Testis (tissue), 3 donors: Measurements from ENCODE around the gene CNIH3. TPM values are rescaled to one million over a fixed set of nuclear protein-coding genes. Genes with fewer than 3 reads are reported as not detected.

Source experiments
- DNase-seq: peaks from one replicate; pipeline ENCODE4 v3.0.0-alpha.2; 2019
- H3K27ac ChIP-seq, 2 donors: fragments of 200-600 bp; sonication (generic); one replicate each; pipeline ENCODE4 v1.5.1; 2019
- H3K27me3 ChIP-seq: fragments of 200-600 bp; sonication (generic); one replicate; pipeline ENCODE4 v1.5.1; 2019
- H3K36me3 ChIP-seq: fragments of 200-600 bp; sonication (generic); one replicate; pipeline ENCODE4 v1.5.1; 2017; ENCODE audit warnings: low read depth; ENCODE audit errors: missing control alignments
- H3K4me1 ChIP-seq: fragments of 200-600 bp; sonication (generic); one replicate; pipeline ENCODE4 v1.5.1; 2019
- H3K4me3 ChIP-seq, 2 donors: fragments of 200-600 bp; sonication (generic); one replicate each; pipeline ENCODE4 v1.5.1; 2017 to 2019
- H3K9me3 ChIP-seq: fragments of 200-600 bp; sonication (generic); one replicate; pipeline ENCODE4 v1.5.1; 2017
- CTCF ChIP-seq, 3 experiments: fragments of 450-650 bp in 2 of 3; fragments of 200-600 bp in 1 of 3; sonication (generic) in 1 of 3; IDR thresholded peaks; one replicate each; pipeline ENCODE4 v1.5.1; 2016 to 2019; ENCODE audit warnings: antibody characterized with exemption in 3 of 3, mild to moderate bottlenecking in 2 of 3, moderate library complexity in 1 of 3
- POLR2A ChIP-seq: fragments of 450-650 bp; IDR thresholded peaks from one replicate; pipeline ENCODE4 v1.6.1; 2017; ENCODE audit warnings: antibody characterized with exemption, mild to moderate bottlenecking, moderate library complexity
- WGBS, 2 donors: methylation state at CpG; one replicate each; pipeline ENCODE4 v1.1.5; 2018; 5-methylcytosine and 5-hydroxymethylcytosine counted together
- intact Hi-C: fragments of 100-400 bp; cut with DNase I; formaldehyde crosslinking; loops from one replicate; pipeline ENCODE4 v1.15.1; 2023; ENCODE audit warnings: low total_unique reads
- polyA plus RNA-seq: library from polyadenylated mRNA; stranded (reverse); fragments of 350-450 nt; fragmentation: Illumina TruSeq; extraction: RNeasy Lipid Tissue Mini Kit (QIAGEN cat#74804); gene quantifications from one replicate; pipeline ENCODE4 v1.2.3, GENCODE V29; 2014; ENCODE audit warnings: low read depth, low replicate concordance; ENCODE audit not compliant: insufficient read depth
- total RNA-seq, 2 donors: library from RNA; depleted of rRNA; stranded (reverse); fragments of >200 nt; gene quantifications; one replicate each; pipeline ENCODE4 v1.2.3, GENCODE V29; 2016

The CNIH3 gene
- total and polyA plus RNA-seq, 3 donors from 2014 or later: 8.5 to 9.8 (median 8.5) TPM

DNA sequence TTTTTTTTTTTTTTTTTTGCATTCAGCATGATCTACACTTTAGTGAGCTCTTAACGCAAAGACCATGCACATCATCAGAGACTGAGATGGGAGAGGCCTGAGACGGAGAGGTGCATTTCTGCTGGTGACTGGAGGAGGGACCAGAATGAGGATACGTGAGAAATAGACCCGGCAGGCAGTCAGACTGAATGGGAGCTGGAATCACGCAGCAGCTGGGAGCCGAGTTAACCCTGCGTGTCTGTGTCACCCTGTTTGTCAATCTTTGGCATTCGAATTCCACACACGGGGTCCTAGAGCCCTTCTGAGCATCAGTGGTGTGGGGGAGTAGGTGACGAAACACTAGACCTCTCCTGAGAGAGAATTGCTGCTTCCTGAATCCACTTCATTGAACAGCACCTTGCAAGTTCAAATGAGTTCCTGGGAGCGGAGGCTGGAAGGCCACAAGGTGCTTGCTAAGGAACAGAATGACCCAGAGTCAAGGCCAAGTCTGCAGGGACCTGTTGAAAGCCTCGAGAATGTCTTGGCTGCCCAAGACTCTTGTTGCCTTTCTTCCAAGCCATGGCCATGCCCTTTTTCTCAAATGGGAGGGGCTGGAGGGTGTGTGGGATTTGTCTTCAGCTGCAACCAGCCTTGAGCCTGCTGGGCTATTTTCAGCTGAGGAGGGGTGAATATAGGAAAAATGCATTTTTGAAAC lies 123.3 kb downstream of the CNIH3 start:
- Histone ChIP-seq H3K36me3 (no peaks in the 10 kb centered on the region), H3K27me3 (no peaks in the 10 kb centered on the region), H3K27ac (no peak overlapping the region), H3K4me1 (peaks cover 3% of the 10 kb centered on the region), H3K4me3 (no peak overlapping the region), H3K9me3 (no peaks in the 10 kb centered on the region)
- 65 to 75% methylated on average over 10 to 12 of the region's 12 CpGs for WGBS, 2 donors
- TF ChIP-seq CTCF (IDR thresholded peaks at IDR 0.05) (no peak), POLR2A (no peak)
- intact Hi-C loops: no loop called here
- no peak for DNase-seq

DNA sequence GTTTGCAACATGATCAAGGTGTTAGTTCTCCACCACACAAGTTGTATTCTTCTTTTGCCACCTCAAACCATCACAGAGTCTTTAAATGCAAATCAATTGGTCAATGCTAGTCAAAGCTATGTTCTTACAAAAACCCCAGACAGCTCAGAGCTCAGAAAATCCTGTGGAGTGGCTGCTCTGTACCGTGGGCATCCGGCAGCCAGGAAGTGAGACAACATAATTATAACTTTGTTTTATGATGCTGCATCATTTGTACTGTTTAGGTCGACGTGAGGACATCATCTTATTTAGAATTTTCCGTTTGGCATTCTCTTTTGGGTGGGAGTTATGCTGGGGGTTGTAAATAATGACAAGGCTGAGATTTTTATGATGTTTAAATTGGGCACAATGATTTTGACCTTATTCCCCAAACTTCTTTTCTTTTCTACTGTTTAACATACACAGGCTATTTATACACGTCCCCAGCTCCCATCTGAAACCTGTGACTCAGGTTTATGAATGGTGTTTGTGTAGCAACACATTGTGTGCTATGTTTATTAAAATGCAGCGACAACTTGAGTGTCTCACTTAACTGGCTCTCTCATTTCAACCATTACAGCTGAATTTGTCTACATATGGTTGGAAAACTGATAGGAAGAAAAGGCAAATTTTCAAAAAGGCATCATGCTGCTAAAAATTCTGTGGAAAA lies 124.0 kb downstream of the CNIH3 start:
- no peak for DNase-seq
- intact Hi-C loops: no loop called here
- Histone ChIP-seq H3K36me3 (no peaks in the 10 kb centered on the region), H3K27ac (no peak overlapping the region), H3K9me3 (no peaks in the 10 kb centered on the region), H3K4me3 (no peak overlapping the region), H3K4me1 (peaks cover 3% of the 10 kb centered on the region), H3K27me3 (no peaks in the 10 kb centered on the region)
- TF ChIP-seq CTCF (IDR thresholded peaks at IDR 0.05) (no peak), POLR2A (no peak)
- 78 to 81% methylated on average over 7 of the region's 7 CpGs for WGBS, 2 donors

DNA sequence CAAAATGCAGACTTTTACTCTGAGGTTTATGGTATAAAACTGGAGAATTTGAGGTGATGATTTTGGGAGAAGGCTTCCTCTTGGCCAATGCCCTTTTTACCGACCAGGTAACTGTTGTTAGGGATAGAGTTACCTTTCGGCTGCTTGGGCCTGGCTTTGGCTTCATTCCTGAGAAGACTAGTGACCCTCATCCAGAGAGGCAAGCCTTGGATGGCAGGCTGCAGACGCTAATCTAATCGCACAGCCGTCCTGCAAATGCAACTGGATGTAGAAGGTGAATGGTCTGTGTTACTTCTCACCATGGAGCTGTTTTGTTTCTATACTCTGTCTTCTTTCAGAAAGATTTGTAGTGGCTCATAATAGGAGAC lies 124.6 kb downstream of the CNIH3 start:
- intact Hi-C loops: no loop called here
- no peak for TF ChIP-seq CTCF (IDR thresholded peaks at IDR 0.05)
- Histone ChIP-seq H3K4me1 (peaks cover 3% of the 10 kb centered on the region), H3K27me3 (no peaks in the 10 kb centered on the region), H3K36me3 (no peaks in the 10 kb centered on the region), H3K4me3 (no peak overlapping the region), H3K9me3 (no peaks in the 10 kb centered on the region), H3K27ac (no peak overlapping the region)
- no peak for DNase-seq
- WGBS, 2 donors: 89 to 91% methylated on average over 5 of the region's 5 CpGs

GRCh38 chr1:224742349-224742748 lies 126.2 kb downstream of the CNIH3 start:
- H3K4me3 ChIP-seq: no peak overlapping the region
- 82 to 89% methylated on average over 6 of the region's 6 CpGs for WGBS, 2 donors
- H3K4me1 ChIP-seq: no peaks in the 10 kb centered on the region
- no peaks in the 10 kb centered on the region for H3K9me3 ChIP-seq
- H3K27me3 ChIP-seq: no peaks in the 10 kb centered on the region
- intact Hi-C loops: no loop called here
- TF ChIP-seq CTCF (IDR thresholded peaks at IDR 0.05): no peak
- no peak for TF ChIP-seq POLR2A
- no peak overlapping the region for H3K27ac ChIP-seq
- no peak for DNase-seq
- no peaks in the 10 kb centered on the region for H3K36me3 ChIP-seq
